Activated T-helper 2 cell treated with anti-CD3 and anti-CD28 coated beads, Interferon-gamma antibody, Interleukin-2, Interleukin-4, amounts not matched to agents 10 μg/mL and 5 μg/mL and 100 μg/mL, durations not matched to agents 14 hours and 24 hours and 36 hours (primary cell): ENCODE measurements around the gene HELLS. TPM values are rescaled to one million over a fixed set of nuclear protein-coding genes. Genes with fewer than 3 reads are reported as not detected.
"Not testable (repeated sequence)": the region's sequence is repeated elsewhere in the genome, so short reads cannot be mapped to it uniquely, and the experiment has no call there.

ENCODE experiments used
- DNase-seq: peaks from one replicate; pipeline ENCODE4 v3.0.0; 2021; ENCODE audit warnings: low spot score
- H3K27ac Mint-ChIP-seq: one replicate; pipeline ENCODE4 v1.8.0; 2021; ENCODE audit warnings: mixed read lengths
- H3K27me3 Mint-ChIP-seq: one replicate; pipeline ENCODE4 v1.8.0; 2021; ENCODE audit warnings: low read depth, mixed read lengths
- H3K36me3 Mint-ChIP-seq: one replicate; pipeline ENCODE4 v1.8.0; 2021; ENCODE audit warnings: low read depth, mixed read lengths
- H3K4me1 Mint-ChIP-seq: one replicate; pipeline ENCODE4 v1.8.0; 2021; ENCODE audit warnings: low read depth, mixed read lengths
- H3K4me3 Mint-ChIP-seq: one replicate; pipeline ENCODE4 v1.8.0; 2021; ENCODE audit warnings: low read depth, mild to moderate bottlenecking, moderate library complexity, mixed read lengths
- H3K9me3 Mint-ChIP-seq: one replicate; pipeline ENCODE4 v1.8.0; 2021; ENCODE audit warnings: mixed read lengths
- intact Hi-C: fragments of 100-400 bp; cut with micrococcal nuclease; formaldehyde crosslinking; loops from one replicate; pipeline ENCODE4 v1.15.1; 2023
- total RNA-seq: library from RNA; stranded (reverse); gene quantifications from 2 replicates; pipeline ENCODE4 v1.2.3, GENCODE V29; 2022

Gene HELLS
- 224 and 230 TPM in 2 replicates for total RNA-seq

GRCh38 chr10:94545391-94546048 is at the start of gene HELLS:
Gene HELLS (plus strand): TSS chr10:94545788. CDS start chr10:94545922, 134 bp downstream.
- Mint-ChIP-seq H3K4me3 (peak within 1 kb of the TSS; percentile 99), H3K27ac (peak within 1 kb of the TSS; percentile 98), H3K27me3 (peaks cover 5% of the 10 kb centered on the region), H3K36me3 (peaks cover 30% of the 10 kb centered on the region), H3K9me3 (no peaks in the 10 kb centered on the region), H3K4me1 (peaks cover 35% of the 10 kb centered on the region)
- peak; percentile 76 for DNase-seq
- intact Hi-C loops, result loop anchor here (2.0 to 10.0 kb wide), 6 partner anchors 45 to 841 kb away; partner anchors contain the start of genes FRA10AC1, NOC3L and TBC1D12

DNA sequence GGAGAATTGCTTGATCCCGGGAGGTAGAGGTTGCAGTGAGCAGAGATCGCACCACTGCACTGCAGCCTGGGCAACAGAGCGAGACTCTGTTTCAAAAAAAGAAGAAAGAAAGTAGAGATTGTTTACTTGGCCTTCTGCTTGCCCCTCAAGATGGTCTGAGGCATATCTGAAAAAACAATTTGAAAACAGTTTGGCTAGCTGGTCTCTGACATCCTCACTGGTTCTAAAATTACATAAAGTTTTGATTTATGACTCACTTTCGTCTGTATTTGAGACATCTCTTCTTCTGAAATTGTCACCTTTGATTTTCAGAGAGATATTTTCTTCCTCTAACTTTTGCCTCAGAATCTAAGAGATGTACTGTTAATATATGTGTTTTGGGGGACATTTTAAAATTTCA is 49.6 kb upstream of the HELLS start:
- no peak for DNase-seq
- intact Hi-C loops, result no loop called here

GRCh38 chr10:94496646-94497045 is 48.9 kb upstream of the HELLS start:
- Mint-ChIP-seq H3K27me3 (peaks cover 4% of the 10 kb centered on the region), H3K9me3 (no peaks in the 10 kb centered on the region), H3K27ac (no peak overlapping the region), H3K36me3 (no peaks in the 10 kb centered on the region), H3K4me3 (no peak overlapping the region), H3K4me1 (peaks cover 4% of the 10 kb centered on the region)
- no peak for DNase-seq
- intact Hi-C loops, result no loop called here

More for the DNA sequence above, 49.6 kb upstream of the HELLS start:
- Mint-ChIP-seq H3K36me3 (no peaks in the 10 kb centered on the region), H3K27ac (no peak overlapping the region), H3K27me3 (peaks cover 5% of the 10 kb centered on the region), H3K4me3 (no peak overlapping the region), H3K4me1 (peaks cover 4% of the 10 kb centered on the region), H3K9me3 (no peaks in the 10 kb centered on the region)

- Mint-ChIP-seq H3K27me3 (peaks cover 2% of the 10 kb centered on the region), H3K36me3 (no peaks in the 10 kb centered on the region), H3K27ac (no peak overlapping the region), H3K4me1 (peaks cover 4% of the 10 kb centered on the region), H3K9me3 (no peaks in the 10 kb centered on the region), H3K4me3 (no peak overlapping the region)
- no peak for DNase-seq
- intact Hi-C loops, result no loop called here
Measured at GRCh38 chr10:94500063-94500462, 45.5 kb upstream of the HELLS start.

- Mint-ChIP-seq H3K4me1 (peaks cover 2% of the 10 kb centered on the region), H3K27me3 (peaks cover 2% of the 10 kb centered on the region), H3K36me3 (no peaks in the 10 kb centered on the region), H3K4me3 (no peak overlapping the region), H3K9me3 (no peaks in the 10 kb centered on the region), H3K27ac (no peak overlapping the region)
- DNase-seq, result no peak
- intact Hi-C loops, result no loop called here
Measured at GRCh38 chr10:94521276-94522250, 24.0 kb upstream of the HELLS start.

- Mint-ChIP-seq H3K4me1 (peaks cover 2% of the 10 kb centered on the region), H3K27ac (no peak overlapping the region), H3K27me3 (peaks cover 12% of the 10 kb centered on the region), H3K4me3 (no peak overlapping the region), H3K36me3 (no peaks in the 10 kb centered on the region), H3K9me3 (no peaks in the 10 kb centered on the region)
- intact Hi-C loops, result no loop called here
- no peak for DNase-seq
Measured at GRCh38 chr10:94524146-94524545, 21.4 kb upstream of the HELLS start.

- intact Hi-C loops, result no loop called here
- peaks cover 12% of the 10 kb centered on the region for H3K27me3 Mint-ChIP-seq
- DNase-seq, result no peak
- no peak overlapping the region for H3K27ac Mint-ChIP-seq
- no peak overlapping the region for H3K4me3 Mint-ChIP-seq
- H3K4me1 Mint-ChIP-seq, result peaks cover 2% of the 10 kb centered on the region
- no peaks in the 10 kb centered on the region for H3K36me3 Mint-ChIP-seq
- H3K9me3 Mint-ChIP-seq, result no peaks in the 10 kb centered on the region
Measured at GRCh38 chr10:94524711-94525110, 20.9 kb upstream of the HELLS start.

DNA sequence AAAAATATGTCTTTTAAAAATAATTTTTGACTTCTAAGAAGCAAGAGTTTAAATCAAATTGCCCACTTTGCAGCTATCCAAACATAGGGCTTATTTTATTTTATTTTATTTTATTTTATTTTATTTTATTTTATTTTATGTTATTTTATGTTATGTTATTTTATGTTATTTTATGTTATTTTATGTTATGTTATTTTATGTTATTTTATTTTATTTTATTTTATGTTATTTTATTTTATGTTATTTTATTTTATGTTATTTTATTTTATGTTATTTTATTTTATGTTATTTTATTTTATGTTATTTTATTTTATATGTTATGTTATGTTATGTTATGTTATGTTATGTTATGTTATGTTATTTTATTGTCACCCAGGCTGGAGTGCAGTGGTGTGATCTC is 14.0 kb upstream of the HELLS start:
- intact Hi-C loops, H3K36me3 Mint-ChIP-seq, H3K9me3 Mint-ChIP-seq, H3K27ac Mint-ChIP-seq, DNase-seq, H3K4me3 Mint-ChIP-seq, H3K4me1 Mint-ChIP-seq: not testable (repeated sequence)
- H3K27me3 Mint-ChIP-seq, result peaks cover 27% of the 10 kb centered on the region

DNA sequence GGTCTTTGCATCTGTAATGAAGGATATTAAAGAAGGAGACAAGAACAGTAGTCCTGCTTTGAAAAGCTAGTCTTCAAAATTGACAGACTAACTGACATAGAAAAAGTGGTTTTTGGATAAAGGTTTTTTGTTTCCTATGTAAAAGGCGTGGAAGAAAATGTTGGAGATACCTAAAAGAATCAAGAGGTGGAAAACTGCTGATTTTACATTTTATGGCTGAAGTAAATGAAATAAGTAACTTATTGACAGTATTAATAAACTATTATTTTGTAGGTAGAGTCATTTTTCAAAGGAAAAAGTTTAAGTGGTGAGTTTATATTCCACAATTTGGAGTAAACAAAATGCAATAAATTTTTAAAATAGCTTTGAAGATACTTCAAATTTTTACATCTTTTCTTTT is 12.6 kb upstream of the HELLS start:
- no peak overlapping the region for H3K4me3 Mint-ChIP-seq
- H3K36me3 Mint-ChIP-seq, result no peaks in the 10 kb centered on the region
- peaks cover 22% of the 10 kb centered on the region for H3K27me3 Mint-ChIP-seq
- DNase-seq, result no peak
- no peak overlapping the region for H3K27ac Mint-ChIP-seq
- intact Hi-C loops, result no loop called here
- H3K9me3 Mint-ChIP-seq, result no peaks in the 10 kb centered on the region
- no peaks in the 10 kb centered on the region for H3K4me1 Mint-ChIP-seq

DNA sequence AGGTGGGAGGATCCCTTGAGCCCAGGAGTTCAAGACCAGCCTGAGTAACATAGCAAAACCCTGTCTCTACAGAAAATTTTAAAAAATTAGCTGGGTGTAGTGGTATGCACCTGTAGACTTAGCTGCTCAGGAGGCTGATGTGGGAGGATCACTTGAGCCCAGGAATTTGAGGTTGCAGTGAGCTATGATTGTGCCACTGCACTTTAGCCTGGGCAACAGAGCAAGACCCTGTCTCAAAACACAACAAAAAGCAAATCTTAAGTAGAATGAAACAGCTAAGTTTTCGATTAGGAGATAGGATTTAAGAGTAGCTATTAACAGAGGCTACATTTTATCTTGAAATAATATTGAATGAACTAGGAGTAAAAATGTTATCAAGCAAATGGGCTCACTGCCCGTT is 3.3 kb upstream of the HELLS start:
- H3K27ac Mint-ChIP-seq, H3K4me3 Mint-ChIP-seq, DNase-seq, H3K9me3 Mint-ChIP-seq: not testable (repeated sequence)
- peaks cover 15% of the 10 kb centered on the region for H3K36me3 Mint-ChIP-seq
- H3K4me1 Mint-ChIP-seq, result peaks cover 22% of the 10 kb centered on the region
- intact Hi-C loops, result loop anchor here (10.0 kb wide), 1 partner anchor 837 kb away; the partner anchor contains the start of gene FRA10AC1
- H3K27me3 Mint-ChIP-seq, result peaks cover 18% of the 10 kb centered on the region

DNA sequence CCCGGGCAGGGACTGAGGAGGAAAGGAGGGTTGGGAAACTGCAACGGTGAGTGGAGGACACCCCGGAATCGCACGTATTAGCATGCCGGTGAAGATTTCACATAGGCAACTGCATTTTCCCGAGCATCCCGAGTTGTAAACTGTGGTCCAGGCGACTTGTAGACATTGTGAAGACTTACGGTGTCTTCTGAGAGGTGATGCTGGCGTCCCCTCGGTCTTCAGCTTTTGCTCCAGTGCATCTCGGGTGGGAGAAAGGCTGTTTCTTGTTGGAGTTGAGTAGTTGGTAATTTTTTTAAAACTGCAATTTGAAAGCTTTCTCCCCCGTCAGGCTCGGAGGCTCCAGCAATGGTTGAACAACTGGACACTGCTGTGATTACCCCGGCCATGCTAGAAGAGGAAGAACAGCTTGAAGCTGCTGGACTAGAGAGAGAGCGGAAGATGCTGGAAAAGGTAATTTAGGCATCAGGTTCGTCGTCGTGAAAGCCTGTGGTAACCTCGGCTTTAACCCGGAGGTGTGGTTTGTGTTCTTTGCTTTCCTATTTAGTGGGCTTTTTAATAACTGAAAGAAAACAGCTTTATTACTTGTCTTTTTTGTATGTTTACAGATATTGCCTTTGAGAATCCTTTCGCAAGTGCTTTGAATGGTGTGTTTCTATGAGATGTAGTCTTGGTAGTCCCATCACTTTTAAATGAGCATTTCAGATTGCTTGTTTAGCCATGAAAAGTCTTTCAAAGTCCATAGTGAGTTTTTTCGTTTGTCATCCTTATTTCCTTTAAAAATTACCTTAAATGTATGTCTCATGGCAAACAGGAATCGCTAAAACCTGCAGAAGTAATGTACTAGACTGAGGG is 687 bp downstream of the HELLS start:
- no peak for DNase-seq
- Mint-ChIP-seq H3K4me3 (peak overlapping the region; percentile 99), H3K4me1 (peaks cover 37% of the 10 kb centered on the region), H3K9me3 (no peaks in the 10 kb centered on the region), H3K27me3 (peaks cover 4% of the 10 kb centered on the region), H3K27ac (peak overlapping the region; percentile 98), H3K36me3 (peaks cover 35% of the 10 kb centered on the region)
- intact Hi-C loops, result loop anchor here (2.0 to 10.0 kb wide), 5 partner anchors 45 to 841 kb away; partner anchors contain the start of genes FRA10AC1, NOC3L and TBC1D12

- H3K36me3 Mint-ChIP-seq, result peaks cover 36% of the 10 kb centered on the region
- no peaks in the 10 kb centered on the region for H3K27me3 Mint-ChIP-seq
- H3K4me3 Mint-ChIP-seq, result peak overlapping the region; percentile 99
- H3K4me1 Mint-ChIP-seq, result peaks cover 33% of the 10 kb centered on the region
- no peaks in the 10 kb centered on the region for H3K9me3 Mint-ChIP-seq
- H3K27ac Mint-ChIP-seq, result peak overlapping the region; percentile 98
- no peak for DNase-seq
- intact Hi-C loops, result loop anchor here (2.0 to 10.0 kb wide), 5 partner anchors 44 to 842 kb away; partner anchors contain the start of genes FRA10AC1, NOC3L and TBC1D12
Measured at GRCh38 chr10:94546901-94547185, 1.3 kb downstream of the HELLS start.
